GM13976 (cell line): ENCODE measurements around the gene MEMO1.

Experiments
- DNase-seq: peaks from one replicate; pipeline ENCODE4 v3.0.0; 2012; ENCODE audit warnings: low spot score
- CTCF ChIP-seq: IDR thresholded peaks from 2 replicates; pipeline ENCODE4 v1.5.1; 2012; ENCODE audit warnings: borderline replicate concordance, mild to moderate bottlenecking; ENCODE audit not compliant: insufficient read depth; ENCODE audit errors: extremely low read depth, missing control alignments, control extremely low read depth
- in situ Hi-C: fragments of 300-500 bp; cut with MboI; formaldehyde crosslinking; loops from one replicate; pipeline ENCODE4 v1.12.0; 2022; ENCODE audit warnings: low sequenced_read_pairs, mixed read lengths, inconsistent platforms; ENCODE audit not compliant: unreplicated experiment

The MEMO1 gene

GRCh38 chr2:31828891-31829290 is 181.9 kb downstream of the MEMO1 start:
- TF ChIP-seq CTCF: no peak
- in situ Hi-C loops: no loop called here

GRCh38 chr2:31823558-31823957 is 187.2 kb downstream of the MEMO1 start:
- no peak for TF ChIP-seq CTCF
- in situ Hi-C loops: no loop called here
- DNase-seq: no peak

More at GRCh38 chr2:31828891-31829290, 181.9 kb downstream of the MEMO1 start:
- DNase-seq: no peak

GRCh38 chr2:31822587-31822986 is 188.2 kb downstream of the MEMO1 start:
- in situ Hi-C loops: no loop called here
- no peak for TF ChIP-seq CTCF
- DNase-seq: no peak
